K562 (cell line): ENCODE data around the gene EPHA4.

Experiments used
- SNRNP70 ChIP-seq: fragments of 200-400 bp; formaldehyde crosslinking; optimal IDR thresholded peaks from 2 replicates; pipeline ENCODE3; 2017; ENCODE audit warnings: low read depth, low read length
- SREBF2 ChIP-seq: sonication (generic); formaldehyde crosslinking; IDR thresholded peaks from 2 replicates; pipeline ENCODE4 v1.4.0; 2020; ENCODE audit warnings: mild to moderate bottlenecking, missing genetic modification reagents
- TF ChIP-seq, protein P1 (sequence below): sonication (generic); formaldehyde crosslinking; IDR thresholded peaks from 2 replicates; pipeline ENCODE4 v1.8.0; 2022; ENCODE audit warnings: missing genetic modification reagents, mild to moderate bottlenecking, moderate library complexity, borderline replicate concordance
- TF ChIP-seq, protein P2 (sequence below): fragments of 150-350 bp; IDR thresholded peaks from 2 replicates; pipeline ENCODE4 v1.6.1; 2014; ENCODE audit warnings: low read depth, mild to moderate bottlenecking, low read length, borderline replicate concordance

DNA sequence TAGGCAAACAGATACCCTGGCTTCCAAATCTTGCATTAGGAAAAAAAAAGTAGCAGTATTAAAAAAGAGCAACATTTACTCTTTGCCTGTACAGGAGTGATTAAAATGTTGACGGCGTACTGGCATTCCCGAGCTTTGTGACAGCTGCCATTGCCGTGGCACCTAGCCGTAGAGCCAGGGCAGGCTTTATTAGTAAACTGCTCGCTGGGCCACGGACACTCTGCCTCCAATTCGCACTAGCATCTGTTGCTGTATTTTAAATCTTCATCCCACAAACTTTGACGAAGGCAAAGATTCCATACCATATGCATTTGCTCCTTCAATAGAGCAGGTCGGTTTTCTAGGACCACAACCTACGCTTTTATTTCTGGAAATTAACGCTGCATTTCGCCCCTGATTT is 44.5 kb upstream of the EPHA4 start:
- TF ChIP-seq SNRNP70 (no peak), SREBF2 (no peak)
- TF ChIP-seq, protein P1, sequence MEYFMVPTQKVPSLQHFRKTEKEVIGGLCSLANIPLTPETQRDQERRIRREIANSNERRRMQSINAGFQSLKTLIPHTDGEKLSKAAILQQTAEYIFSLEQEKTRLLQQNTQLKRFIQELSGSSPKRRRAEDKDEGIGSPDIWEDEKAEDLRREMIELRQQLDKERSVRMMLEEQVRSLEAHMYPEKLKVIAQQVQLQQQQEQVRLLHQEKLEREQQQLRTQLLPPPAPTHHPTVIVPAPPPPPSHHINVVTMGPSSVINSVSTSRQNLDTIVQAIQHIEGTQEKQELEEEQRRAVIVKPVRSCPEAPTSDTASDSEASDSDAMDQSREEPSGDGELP, result no peak
- TF ChIP-seq, protein P2, sequence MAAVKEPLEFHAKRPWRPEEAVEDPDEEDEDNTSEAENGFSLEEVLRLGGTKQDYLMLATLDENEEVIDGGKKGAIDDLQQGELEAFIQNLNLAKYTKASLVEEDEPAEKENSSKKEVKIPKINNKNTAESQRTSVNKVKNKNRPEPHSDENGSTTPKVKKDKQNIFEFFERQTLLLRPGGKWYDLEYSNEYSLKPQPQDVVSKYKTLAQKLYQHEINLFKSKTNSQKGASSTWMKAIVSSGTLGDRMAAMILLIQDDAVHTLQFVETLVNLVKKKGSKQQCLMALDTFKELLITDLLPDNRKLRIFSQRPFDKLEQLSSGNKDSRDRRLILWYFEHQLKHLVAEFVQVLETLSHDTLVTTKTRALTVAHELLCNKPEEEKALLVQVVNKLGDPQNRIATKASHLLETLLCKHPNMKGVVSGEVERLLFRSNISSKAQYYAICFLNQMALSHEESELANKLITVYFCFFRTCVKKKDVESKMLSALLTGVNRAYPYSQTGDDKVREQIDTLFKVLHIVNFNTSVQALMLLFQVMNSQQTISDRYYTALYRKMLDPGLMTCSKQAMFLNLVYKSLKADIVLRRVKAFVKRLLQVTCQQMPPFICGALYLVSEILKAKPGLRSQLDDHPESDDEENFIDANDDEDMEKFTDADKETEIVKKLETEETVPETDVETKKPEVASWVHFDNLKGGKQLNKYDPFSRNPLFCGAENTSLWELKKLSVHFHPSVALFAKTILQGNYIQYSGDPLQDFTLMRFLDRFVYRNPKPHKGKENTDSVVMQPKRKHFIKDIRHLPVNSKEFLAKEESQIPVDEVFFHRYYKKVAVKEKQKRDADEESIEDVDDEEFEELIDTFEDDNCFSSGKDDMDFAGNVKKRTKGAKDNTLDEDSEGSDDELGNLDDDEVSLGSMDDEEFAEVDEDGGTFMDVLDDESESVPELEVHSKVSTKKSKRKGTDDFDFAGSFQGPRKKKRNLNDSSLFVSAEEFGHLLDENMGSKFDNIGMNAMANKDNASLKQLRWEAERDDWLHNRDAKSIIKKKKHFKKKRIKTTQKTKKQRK, result no peak
